ENCODE results near the gene CRHR1. TPM values are rescaled to one million over a fixed set of nuclear protein-coding genes. Genes with fewer than 3 reads are reported as not detected.

Gene CRHR1
- polyA plus RNA-seq, 1 of the 3 experiments (the other 2 are of a cell fraction): 0.13 TPM

DNA sequence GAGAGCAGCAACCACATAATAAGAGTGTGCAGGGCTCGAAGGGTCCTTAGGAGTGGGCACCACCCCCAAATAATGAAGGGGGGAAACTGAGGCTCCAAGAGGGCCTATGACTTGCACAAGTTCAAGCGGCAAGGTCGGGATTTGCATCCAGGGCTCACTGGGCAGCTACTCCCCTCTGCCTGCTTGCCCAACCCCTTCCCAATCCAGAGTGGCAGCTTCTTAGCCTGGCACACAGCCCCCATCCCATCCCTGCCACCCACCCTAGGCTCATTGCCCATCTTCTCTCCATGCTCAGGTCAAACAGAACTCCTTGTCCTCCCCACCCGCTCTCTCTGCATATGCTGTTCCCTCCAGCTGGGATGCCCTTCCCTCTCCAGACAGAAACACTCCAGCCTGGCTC, 63.0 kb downstream of the CRHR1 start:
- Histone ChIP-seq H3K4me2 (no peak overlapping the region), H3K4me1 (ENCODE audit: control insufficient read depth in 1 of 2, insufficient read depth in 2 of 2, low read depth in 1 of 2, low read length in 1 of 2) (peaks cover 0 to 14% of the 10 kb centered on the region in 2 experiments; a peak in 1 of 4 replicates), H3K36me3 (replicated peaks in 1 of 2; ENCODE audit: control insufficient read depth in 1 of 2, insufficient read depth in 2 of 2, low read length in 1 of 2) (no peaks in the 10 kb centered on the region), H2AFZ (ENCODE audit: low read depth) (no peak overlapping the region), H3K9ac (no peak overlapping the region), H3K9me2 (no peaks in the 10 kb centered on the region), H3K27ac (ENCODE audit: low read depth in 2 of 2, low read length in 1 of 2) (no peak overlapping the region), H4K20me1 (ENCODE audit: insufficient read depth) (no peaks in the 10 kb centered on the region), H3F3A (replicated peaks; ENCODE audit: insufficient read depth) (no peaks in the 10 kb centered on the region), H3K27me3 (ENCODE audit: insufficient read depth) (peaks cover 12% of the 10 kb centered on the region), H3K4me3 (ENCODE audit: low read depth in 2 of 2, low read length in 1 of 2) (no peak overlapping the region), H3K79me2 (ENCODE audit: insufficient read depth) (no peaks in the 10 kb centered on the region), H3K9me3 (no peaks in the 10 kb centered on the region)
- 48% methylated on average over 4 of the region's 4 CpGs for WGBS (ENCODE audit: low lambda C conversion rate)
- DNase-seq: no peak
- POLR2A ChIA-PET: no interaction called here
- TF ChIP-seq TCF12 (IDR thresholded peaks at IDR 0.05) (no peak), ELF1 (IDR thresholded peaks at IDR 0.05) (no peak), EP300 (IDR thresholded peaks at IDR 0.05; ENCODE audit: borderline replicate concordance in 1 of 2, low read depth in 1 of 2, low read length in 1 of 2) (no peak)
- CTCF ChIA-PET: interaction anchor here (0.7 to 17.2 kb wide), 3 partner anchors 15 to 207 kb away, joined by 3 to 327 read pairs (median 4); no protein-coding TSS in a partner anchor

DNA sequence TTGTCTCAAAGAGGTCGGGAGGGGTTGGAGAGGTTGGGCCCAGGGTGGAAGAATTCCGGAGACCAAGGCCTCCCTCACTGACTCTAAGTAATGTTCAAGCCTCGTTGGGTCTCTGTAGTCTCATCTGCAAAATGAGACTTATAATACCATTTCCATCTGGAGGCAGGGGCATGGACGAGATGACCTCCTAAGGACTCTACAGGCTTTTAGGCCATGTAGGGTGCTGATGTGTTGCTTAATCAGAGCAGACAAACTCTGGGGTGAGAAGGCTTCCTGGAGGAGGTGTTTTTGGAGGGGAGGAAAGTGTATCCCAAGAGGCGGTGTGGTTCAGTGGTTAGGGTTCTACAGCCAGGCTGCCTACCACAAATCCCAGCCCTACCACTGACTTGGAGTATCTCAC, 63.6 kb downstream of the CRHR1 start:
- H3K4me2 ChIP-seq: no peak overlapping the region
- no peaks in the 10 kb centered on the region for H3F3A ChIP-seq (replicated peaks; ENCODE audit: insufficient read depth)
- WGBS (ENCODE audit: low lambda C conversion rate): 46% methylated on average over 5 of the region's 5 CpGs
- H3K79me2 ChIP-seq (ENCODE audit: insufficient read depth): no peaks in the 10 kb centered on the region
- peaks cover 0 to 15% of the 10 kb centered on the region in 2 experiments; a peak in 1 of 4 replicates for H3K4me1 ChIP-seq (ENCODE audit: control insufficient read depth in 1 of 2, insufficient read depth in 2 of 2, low read depth in 1 of 2, low read length in 1 of 2)
- ChIA-PET POLR2A (no interaction called here), CTCF (interaction anchor here (1.1 to 17.2 kb wide), 2 partner anchors 16 to 208 kb away, joined by 3 to 327 read pairs; no protein-coding TSS in a partner anchor)
- no peaks in the 10 kb centered on the region for H3K36me3 ChIP-seq (replicated peaks in 1 of 2; ENCODE audit: control insufficient read depth in 1 of 2, insufficient read depth in 2 of 2, low read length in 1 of 2)
- no peak overlapping the region for H2AFZ ChIP-seq (ENCODE audit: low read depth)
- DNase-seq: no peak
- H3K9me3 ChIP-seq: no peaks in the 10 kb centered on the region
- H4K20me1 ChIP-seq (ENCODE audit: insufficient read depth): no peaks in the 10 kb centered on the region
- no peak overlapping the region for H3K9ac ChIP-seq
- peaks cover 12% of the 10 kb centered on the region for H3K27me3 ChIP-seq (ENCODE audit: insufficient read depth)
- TF ChIP-seq, protein P1, sequence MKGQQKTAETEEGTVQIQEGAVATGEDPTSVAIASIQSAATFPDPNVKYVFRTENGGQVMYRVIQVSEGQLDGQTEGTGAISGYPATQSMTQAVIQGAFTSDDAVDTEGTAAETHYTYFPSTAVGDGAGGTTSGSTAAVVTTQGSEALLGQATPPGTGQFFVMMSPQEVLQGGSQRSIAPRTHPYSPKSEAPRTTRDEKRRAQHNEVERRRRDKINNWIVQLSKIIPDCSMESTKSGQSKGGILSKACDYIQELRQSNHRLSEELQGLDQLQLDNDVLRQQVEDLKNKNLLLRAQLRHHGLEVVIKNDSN (IDR thresholded peaks at IDR 0.05; ENCODE audit: borderline replicate concordance, low read depth): no peak
- no peak for TF ChIP-seq ELF1 (IDR thresholded peaks at IDR 0.05)
- no peak for TF ChIP-seq TCF12 (IDR thresholded peaks at IDR 0.05)
- no peak for TF ChIP-seq PBX3 (IDR thresholded peaks at IDR 0.05)
- TF ChIP-seq RXRA (IDR thresholded peaks at IDR 0.05; ENCODE audit: borderline replicate concordance, low read depth): no peak
- TF ChIP-seq, protein P2, sequence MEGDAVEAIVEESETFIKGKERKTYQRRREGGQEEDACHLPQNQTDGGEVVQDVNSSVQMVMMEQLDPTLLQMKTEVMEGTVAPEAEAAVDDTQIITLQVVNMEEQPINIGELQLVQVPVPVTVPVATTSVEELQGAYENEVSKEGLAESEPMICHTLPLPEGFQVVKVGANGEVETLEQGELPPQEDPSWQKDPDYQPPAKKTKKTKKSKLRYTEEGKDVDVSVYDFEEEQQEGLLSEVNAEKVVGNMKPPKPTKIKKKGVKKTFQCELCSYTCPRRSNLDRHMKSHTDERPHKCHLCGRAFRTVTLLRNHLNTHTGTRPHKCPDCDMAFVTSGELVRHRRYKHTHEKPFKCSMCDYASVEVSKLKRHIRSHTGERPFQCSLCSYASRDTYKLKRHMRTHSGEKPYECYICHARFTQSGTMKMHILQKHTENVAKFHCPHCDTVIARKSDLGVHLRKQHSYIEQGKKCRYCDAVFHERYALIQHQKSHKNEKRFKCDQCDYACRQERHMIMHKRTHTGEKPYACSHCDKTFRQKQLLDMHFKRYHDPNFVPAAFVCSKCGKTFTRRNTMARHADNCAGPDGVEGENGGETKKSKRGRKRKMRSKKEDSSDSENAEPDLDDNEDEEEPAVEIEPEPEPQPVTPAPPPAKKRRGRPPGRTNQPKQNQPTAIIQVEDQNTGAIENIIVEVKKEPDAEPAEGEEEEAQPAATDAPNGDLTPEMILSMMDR (IDR thresholded peaks at IDR 0.05): no peak
- no peak for TF ChIP-seq RAD21 (IDR thresholded peaks at IDR 0.05; ENCODE audit: low read length)
- TF ChIP-seq GATA2 (CRISPR knock-in tag; IDR thresholded peaks at IDR 0.05): no peak
- no peak for TF ChIP-seq SMC3 (IDR thresholded peaks at IDR 0.05; ENCODE audit: low read depth, low read length)
- no peak for TF ChIP-seq RCOR1 (IDR thresholded peaks at IDR 0.05; ENCODE audit: low read length)
- TF ChIP-seq MAX (IDR thresholded peaks at IDR 0.05; ENCODE audit: low read depth): no peak
- TF ChIP-seq SIN3A (IDR thresholded peaks at IDR 0.05; ENCODE audit: borderline replicate concordance, low read depth, low read length): no peak
- H3K27ac ChIP-seq (ENCODE audit: low read depth in 2 of 2, low read length in 1 of 2): no peak overlapping the region
- no peak overlapping the region for H3K4me3 ChIP-seq (ENCODE audit: low read depth in 2 of 2, low read length in 1 of 2)
- H3K9me2 ChIP-seq: no peaks in the 10 kb centered on the region

Data from SK-N-SH (cell line).